ENCODE data around the gene GPHN.
"Not testable (repeated sequence)": the region's sequence is repeated elsewhere in the genome, so short reads cannot be mapped to it uniquely, and the experiment has no call there.

GPHN gene

DNA sequence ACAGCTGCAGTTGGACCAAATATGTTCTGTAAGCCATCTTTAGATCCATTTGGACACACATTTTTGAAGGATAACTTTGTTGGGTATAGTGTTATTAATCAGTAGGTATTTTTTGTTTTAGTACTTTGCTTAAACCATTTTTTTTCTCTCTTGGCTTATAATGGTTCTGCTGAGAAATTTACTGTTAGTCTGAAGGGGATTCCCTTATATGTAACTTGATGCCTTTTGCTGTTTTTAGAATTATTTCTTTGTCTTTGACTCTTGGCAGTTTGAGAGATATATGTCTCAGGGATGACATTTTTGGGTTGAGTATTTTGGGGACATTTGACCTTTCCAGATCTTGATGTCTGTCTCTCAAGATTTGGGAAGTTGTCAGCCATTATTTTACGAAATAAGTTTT, 169.8 kb downstream of the GPHN start:
- DNase-seq (ENCODE audit: low read depth): no peak

DNA sequence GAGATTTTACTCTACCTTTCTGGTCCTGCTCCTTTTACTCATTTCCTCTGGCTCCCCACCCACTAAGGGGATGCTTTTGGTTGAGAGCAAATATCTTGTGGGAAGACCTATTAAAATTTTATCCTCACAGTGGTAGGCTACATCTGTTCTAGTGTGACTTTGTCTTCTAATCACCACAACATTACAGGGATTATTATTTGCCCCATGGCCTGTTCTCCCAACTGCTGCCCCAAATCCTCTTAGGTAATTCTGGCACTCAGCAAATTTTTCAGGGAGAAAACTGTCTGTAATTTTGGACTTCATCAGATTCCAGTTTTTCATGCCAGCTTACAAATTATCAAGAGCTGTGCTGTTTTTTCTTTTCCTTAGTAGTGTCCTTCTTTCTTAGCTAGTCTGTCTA, 172.3 kb downstream of the GPHN start:
- DNase-seq (ENCODE audit: low read depth): no peak

DNA sequence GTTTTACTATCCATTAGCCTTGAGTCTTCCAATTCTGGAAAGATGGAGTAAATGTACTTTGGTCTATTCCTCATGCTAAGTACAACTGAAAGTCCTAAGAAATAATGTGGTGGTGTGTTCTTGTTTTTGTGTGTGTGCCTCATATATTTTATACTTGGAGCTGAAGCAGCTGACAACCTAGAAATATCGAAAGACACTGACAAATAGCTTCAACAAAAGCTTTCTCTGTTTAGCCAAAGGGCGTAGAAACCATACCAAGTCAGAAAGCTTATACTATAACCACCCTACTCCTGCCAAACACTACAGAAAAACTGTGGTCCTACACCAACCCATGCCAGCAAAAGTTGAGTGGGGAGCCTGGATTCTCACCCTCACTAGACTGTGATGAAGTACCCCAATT, 188.4 kb downstream of the GPHN start:
- no peak for DNase-seq (ENCODE audit: low read depth)

DNA sequence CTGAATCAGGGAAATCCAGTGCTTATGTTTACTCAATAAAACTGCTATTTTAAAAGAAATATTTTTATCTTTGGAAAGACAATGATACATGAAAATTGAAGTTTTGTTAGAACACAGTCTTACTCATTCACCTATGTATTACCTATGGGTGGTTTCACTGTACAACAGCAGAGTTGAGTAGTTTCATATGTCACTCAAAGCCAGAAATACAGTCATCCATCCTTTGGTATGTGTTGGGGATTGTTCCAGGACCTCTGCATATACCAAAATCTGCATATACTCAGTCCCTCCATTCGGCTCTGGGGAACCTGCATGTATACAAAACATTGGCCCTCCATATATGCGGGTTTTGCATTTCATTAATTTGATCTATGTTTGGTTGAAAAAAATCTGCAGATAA, 190.6 kb downstream of the GPHN start:
- DNase-seq (ENCODE audit: low read depth): no peak

DNA sequence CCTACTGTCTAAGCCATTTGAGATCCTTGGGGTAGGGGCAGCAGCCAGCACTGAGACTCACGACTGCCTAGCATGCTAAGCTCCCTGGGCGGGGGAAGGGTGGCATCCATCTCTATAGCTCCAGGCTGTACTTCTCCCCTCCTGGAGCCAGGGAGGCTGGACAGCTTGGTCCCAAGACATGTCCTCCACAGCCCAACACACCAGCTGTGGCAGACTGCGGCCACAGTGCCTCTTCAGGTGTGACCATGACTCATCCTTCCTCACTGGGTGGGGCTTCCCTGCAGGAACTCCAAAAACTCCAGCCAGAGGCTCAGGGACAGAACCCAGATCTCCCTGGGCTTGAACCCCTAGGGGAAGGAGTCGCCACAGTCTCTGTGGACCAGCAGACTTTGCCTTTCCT, 193.9 kb downstream of the GPHN start:
- no peak for DNase-seq (ENCODE audit: low read depth)

DNA sequence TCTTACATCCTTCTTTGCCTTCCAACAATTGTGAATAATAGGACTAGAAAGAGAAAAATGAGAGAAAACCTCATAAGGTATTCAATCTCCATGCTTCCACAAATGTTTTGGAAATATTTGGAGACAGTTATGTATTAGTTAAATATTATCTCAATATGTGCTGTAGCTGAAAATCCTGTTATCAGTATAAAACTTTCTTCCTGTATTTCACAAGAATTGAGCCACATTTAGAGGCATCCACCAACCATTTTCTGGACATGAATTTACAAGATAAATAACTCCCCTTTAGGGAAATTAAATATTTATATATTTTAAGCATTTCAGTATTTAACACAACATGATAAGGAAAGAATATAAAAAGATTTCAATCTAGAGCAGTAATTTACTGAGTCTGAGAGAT, 200.3 kb downstream of the GPHN start:
- DNase-seq (ENCODE audit: low read depth): no peak

DNA sequence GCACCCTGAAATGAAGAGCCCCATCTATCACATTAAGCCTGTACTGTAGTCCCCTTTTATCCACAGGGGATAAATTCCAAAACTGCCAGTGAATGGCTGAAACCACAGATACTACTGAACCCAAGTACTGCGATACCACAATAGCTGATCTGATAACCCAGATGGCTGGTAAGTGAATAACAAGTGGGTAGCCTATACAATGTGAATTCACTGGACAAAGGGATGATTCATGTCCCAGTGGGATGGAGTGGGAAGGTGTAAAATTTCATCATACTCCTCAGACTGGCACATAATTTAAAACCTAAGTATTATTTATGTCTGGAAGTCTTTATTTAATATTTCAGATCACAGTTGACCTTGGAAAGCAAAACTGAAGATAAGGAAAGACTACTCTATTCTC, 201.3 kb downstream of the GPHN start:
- DNase-seq (ENCODE audit: low read depth): no peak

DNA sequence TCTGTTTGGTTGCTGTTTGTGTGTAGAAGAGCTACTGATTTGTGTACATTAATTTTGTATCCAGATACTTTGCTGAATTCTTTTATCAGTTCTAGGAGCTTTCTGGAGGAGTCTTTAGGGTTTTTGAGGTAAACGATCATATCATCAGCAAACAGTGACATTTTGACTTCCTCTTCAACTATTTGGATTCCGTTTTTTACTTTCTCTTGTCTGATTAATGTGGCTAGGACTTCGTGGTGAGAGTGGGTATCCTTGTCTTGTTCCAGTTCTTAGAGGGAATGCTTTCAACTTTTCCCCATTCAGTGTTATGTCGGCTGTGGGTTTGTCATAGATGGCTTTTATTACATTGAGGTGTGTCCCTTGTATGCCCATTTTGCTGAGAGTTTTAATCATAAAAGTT, 206.3 kb downstream of the GPHN start:
- DNase-seq (ENCODE audit: low read depth): not testable (repeated sequence)

DNA sequence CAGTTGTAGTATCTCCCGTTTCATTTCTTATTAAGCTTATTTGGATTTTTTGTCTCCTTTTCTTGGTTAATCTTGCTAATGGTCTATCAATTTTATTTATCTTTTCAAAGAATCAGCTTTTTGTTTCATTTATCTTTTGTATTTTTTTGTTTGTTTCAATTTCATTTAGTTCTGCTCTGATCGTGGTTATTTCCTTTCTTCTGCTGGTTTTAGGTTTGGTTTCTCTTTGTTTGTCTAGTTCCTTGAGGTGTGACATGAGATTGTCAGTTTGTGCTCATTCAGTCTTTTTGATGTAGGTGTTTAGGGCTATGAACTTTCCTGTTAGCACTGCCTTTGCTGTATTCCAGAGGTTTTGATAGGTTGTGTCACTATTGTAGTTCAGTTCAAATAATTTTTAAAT, 207.4 kb downstream of the GPHN start:
- not testable (repeated sequence) for DNase-seq (ENCODE audit: low read depth)

DNA sequence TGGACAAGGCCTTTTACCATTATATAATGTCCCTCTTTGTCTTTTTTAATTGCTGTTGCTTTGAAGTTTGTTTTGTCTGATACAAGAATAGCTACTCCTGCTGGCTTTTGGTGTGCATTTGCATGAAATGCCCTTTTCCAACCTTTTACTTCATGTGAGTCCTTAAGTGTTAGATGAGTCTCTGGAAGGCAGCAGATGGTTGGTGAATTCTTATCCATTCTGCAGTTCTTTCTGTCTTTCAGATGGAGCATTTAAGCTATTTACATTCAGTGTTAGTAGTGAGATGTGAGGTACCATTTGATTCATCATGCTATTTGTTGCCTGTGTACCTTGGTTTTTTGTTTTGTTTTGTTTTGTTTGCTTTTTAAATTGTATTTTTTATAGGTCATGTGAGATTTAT, 208.3 kb downstream of the GPHN start:
- no peak for DNase-seq (ENCODE audit: low read depth)

DNA sequence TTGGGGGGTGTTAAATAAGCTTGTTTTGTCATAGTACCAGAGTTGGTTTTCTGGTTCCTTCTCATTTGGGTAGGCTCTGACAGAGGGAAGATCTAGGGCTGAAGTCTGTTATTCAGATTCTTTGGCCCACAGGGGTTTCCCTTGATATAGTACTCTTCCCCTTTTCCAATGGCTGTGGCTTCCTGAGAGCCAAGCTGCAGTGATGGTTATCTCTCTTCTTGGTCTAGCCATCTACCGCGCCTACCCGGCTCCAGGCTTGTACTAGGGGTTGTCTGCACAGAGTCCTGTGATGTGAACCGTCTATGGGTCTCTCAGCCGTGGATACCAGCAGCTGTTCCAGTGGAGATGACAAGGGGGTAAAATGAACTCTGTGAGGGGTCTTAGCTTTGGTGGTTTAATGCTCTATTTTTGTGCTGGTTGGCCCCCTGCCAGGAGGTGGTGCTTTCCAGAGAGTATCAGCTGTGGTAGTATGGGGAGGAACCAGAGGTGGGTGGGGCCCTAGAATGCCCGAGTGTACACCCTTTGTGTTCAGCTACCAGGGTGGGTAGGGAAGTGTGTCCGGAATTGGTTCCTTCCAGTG, 209.7 kb downstream of the GPHN start:
- DNase-seq (ENCODE audit: low read depth): no peak

DNA sequence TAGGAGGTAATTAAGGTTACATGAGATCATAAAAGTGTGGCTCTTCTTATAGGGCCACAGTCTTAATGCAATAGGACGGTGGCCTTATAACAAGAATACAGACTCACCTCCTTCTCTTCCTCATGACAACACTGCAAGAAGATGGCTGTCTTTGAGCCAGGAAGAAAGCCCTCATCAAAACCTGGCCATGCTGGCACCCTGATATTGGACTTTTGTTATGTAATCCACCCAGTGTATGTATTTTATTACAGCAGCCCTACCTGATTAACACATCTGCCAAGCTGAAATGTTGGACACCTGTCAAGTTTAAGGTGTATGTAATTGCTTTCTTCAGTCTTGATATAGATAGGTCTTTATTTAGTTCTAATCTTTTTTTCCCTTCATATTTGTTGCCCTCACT, 217.0 kb downstream of the GPHN start:
- DNase-seq (ENCODE audit: low read depth): no peak

DNA sequence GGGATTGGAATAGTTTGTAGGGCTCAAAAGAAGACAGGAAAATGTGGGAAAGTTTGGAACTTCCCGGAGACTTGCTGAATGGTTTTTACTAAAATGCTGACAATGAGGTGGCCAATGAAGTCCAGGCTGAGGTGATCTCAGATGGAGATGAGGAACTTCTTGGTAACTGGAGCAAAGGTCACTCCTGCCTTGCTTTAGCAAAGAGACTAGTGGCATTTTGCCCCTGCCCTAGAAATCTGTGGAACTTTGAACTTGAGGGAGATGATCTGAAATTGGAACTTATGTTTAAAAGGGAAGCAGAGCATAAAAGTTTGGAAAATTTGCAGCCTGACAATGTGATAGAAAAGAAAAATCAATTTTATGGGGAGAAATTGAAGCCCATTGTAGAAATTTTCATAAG, 223.4 kb downstream of the GPHN start:
- DNase-seq (ENCODE audit: low read depth): not testable (repeated sequence)

DNA sequence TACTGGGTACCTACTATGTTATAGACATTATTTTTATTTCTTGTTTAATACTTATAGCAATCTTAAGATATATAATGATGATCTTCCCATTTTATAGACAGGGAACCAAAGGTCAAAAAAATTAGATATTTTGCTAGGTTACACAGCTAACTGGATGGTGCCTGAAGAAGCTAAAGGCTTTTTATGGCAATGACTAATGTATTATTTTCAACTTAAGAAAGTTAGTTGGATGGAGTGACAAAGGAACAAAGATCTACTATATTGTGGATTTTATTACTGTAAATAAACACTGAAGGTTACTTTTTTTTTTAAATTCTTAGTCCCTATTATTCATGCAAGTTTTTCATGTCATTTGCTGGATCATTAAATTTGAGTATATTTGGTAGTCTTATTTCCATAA, 227.9 kb downstream of the GPHN start:
- no peak for DNase-seq (ENCODE audit: low read depth)

DNA sequence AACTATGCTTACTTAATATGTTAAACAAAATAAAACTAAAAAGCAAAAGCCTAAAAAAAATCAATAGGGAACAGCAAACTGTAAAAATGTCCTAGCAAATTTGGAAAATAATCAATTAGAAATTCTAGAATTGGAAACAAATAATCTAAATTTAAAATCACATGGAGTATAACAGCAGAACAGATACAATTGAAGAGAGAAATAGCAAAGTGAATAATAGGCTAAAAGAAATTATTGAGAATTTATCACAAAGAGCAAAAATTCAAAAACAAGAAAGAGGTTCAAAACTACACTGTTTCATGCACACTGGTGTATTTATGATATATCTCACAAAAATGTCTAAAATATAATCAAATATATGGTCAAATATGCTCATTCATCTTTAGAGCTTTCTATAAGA, 231.9 kb downstream of the GPHN start:
- no peak for DNase-seq (ENCODE audit: low read depth)

DNA sequence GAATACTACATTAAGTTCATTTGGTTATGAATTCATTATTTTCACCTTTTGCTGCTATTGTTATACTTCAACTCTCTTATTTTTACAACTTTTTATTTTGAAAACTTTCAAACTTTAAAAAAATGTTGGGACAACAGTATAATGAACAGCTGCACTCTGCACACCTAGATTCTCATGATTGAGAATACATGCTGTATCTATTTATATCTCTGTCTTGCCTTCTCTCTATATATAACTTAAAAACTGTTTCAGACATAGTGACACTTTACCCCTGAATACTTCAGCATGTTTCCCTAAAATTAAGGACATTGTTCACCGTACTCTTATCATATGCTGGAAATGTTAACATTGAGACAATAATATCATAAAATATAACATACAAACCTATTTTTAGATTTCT, 237.1 kb downstream of the GPHN start:
- DNase-seq (ENCODE audit: low read depth): no peak

DNA sequence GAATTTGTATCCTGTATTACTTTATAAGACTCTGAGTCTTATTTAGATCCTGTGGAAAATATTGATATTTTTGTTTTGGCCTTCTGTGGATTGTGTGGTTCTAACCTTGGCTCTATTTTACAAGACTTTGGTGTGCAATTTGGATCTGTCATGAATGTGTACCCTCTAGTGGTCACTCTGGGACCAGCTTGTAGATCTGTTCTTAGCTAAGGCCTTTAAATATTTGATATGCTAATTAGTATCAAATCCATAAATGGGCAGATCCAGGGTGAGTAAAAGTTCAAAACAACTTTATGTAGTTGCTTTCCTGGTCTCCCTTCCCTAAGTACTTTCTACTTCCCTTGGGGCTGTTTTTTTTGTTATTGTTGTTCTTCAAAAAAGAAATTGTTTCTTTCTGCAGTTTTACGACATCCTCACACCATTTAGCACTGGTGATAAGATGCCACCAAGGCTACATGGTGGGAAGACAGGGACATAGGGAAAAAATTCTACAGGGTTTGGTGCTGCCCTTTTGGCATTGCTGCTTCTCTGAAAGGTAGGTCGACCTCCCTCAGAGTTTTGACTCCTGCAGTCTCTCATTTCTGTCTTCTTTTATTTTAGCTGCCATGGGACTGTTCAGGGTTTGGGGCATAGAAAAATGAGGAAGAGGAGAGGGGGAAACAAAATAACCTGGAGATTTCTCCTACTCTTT, 238.5 kb downstream of the GPHN start:
- DNase-seq (ENCODE audit: low read depth): no peak

DNA sequence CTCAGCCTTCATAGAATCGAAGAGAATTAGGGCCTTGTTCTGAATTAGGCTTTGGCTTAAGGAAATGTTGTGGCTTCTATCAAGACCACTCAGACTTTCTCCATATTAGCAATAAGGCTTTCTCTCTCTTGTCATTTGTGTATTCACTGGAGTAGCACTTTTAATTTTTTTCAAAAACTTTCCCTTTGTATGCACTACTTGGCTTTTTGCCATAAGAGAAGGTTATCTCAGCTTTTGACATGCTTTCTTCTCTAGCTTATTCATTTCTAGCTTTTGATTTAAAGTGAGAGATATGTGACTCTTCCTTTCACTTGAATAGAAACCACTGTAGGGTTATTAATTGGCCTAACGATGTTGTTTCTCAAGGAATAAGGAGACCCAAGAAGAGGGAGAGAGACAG, 244.2 kb downstream of the GPHN start:
- no peak for DNase-seq (ENCODE audit: low read depth)

DNA sequence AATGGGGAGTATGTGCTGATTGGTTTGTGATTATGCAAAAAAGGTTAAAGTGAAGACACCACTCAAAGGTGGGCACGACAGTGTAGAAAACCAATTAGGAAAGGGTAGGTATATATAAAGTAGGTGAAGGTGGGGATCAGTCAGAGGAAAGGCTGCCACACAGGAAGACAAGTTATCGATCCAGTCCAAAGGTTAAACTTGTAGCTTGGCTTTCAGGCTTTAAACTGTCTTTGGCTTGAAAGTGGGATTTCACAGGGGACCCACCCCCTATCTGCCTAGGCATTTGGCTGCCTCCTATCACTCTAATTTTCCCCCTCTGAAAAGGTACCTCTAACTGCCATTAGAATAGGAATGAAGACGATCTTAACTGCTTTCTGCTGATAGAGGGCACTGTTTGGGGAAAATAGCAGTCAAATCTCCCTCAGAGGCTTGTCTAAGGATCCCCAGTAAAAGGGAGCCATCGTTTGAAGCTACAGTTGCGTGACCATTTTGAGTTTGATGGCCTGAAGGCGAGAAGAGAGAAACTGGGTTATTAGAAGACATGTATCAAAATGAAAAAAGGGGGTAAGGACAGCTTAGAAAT, 250.2 kb downstream of the GPHN start:
- DNase-seq (ENCODE audit: low read depth): no peak

DNA sequence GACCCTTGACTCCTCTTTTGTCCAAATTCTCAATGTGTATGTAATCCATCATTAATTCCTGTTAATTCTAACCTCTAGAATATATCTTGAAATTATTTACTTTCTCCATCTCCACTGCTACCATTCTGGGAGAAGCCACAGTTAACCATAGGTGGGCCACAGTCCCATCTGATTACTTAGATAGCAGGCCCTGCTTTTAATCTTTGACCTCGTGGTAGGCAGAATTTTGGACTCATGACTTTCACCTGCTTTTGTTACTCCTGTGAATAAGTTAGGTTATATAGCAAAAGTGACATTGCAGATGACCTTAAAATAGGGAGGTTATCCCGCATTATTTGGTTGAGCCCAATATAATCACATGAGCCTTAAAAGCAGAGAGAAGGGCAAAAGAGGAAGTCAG, 264.2 kb downstream of the GPHN start:
- DNase-seq (ENCODE audit: low read depth): no peak

DNA sequence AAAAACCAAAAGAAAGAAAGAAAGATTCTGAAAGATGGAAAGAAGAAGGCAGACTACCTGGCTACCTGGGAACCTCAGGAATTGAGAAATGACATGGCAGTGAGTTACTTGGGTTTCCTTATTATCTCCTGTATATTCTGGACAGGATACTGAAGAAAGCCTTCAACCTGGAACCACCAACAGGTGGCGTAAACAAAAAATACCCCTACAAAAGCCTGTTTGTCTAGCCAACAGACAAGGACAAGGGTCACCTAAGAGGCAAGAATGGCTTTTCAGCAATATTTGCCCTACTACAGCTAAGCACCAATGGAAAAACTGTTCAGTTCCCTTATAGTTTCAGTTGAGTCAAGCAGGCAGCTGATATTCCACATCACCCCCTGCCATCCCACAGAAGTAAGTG, 274.9 kb downstream of the GPHN start:
- DNase-seq (ENCODE audit: low read depth): no peak

DNA sequence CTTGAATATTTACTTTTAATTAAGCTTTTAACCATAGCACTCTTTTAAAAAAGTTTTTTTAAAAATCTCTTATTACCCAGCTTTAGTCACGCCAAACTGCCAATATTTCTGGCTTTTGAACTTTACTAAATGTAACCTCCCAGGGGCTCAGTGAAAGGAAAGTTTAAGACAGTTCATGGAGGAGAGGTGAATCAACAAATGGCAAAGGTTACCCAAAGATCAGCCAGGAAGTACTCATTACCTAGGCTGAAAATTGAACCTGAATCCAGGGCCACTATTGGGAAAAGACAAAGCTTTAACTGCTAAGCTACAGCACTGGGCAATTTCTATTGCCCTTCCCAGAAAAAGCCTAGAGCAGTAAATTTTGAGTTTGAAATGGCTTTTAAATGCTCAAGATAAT, 282.2 kb downstream of the GPHN start:
- no peak for DNase-seq (ENCODE audit: low read depth)

DNA sequence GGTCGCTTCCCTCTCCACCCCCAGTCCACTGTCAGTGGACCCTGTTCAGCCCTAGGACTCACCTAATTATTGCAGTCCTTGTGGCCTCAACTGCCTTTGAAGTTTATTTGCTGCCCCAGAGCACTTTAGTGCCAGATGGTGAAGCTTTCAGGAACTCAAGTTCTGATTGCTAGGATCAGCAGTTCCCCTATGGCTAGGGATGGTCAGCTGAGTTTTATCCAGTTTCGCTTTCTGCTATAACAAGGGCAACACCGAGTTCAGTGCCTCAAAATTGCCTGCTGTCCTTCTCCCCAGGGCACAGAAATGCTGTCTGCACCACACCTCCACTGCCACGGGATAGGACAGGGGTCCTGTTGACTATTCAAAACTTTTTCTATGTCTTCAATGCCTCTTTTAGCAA, 295.0 kb downstream of the GPHN start:
- no peak for DNase-seq (ENCODE audit: low read depth)

DNA sequence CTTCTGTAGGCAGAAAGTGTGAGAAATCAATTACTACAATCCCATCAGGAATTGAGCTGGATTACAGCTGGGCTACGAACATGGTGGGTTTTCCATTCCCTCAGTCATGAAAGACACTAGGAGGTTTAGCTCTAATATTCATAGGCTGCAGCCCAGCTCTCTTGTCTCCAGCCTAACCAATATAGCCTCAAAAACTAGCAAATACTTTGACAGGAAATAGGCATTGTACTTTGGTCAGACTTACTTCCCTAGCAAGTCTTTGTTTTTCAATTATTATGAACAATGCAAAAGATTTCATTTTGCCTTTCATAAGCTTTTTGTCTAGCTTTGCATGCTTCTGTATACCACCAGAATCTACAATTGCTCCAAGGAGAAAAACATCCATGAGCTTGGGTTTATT, 296.2 kb downstream of the GPHN start:
- DNase-seq (ENCODE audit: low read depth): no peak
